DMS53 (cell line): Measurements from ENCODE around the gene TMEM59L.
"Not testable (repeated sequence)": the region's sequence is repeated elsewhere in the genome, so short reads cannot be mapped to it uniquely, and the experiment has no call there.

ENCODE experiments used
- DNase-seq: peaks from one replicate; lab custom pipeline; 2025; lab: John Stamatoyannopoulos, UW

TMEM59L gene

DNA sequence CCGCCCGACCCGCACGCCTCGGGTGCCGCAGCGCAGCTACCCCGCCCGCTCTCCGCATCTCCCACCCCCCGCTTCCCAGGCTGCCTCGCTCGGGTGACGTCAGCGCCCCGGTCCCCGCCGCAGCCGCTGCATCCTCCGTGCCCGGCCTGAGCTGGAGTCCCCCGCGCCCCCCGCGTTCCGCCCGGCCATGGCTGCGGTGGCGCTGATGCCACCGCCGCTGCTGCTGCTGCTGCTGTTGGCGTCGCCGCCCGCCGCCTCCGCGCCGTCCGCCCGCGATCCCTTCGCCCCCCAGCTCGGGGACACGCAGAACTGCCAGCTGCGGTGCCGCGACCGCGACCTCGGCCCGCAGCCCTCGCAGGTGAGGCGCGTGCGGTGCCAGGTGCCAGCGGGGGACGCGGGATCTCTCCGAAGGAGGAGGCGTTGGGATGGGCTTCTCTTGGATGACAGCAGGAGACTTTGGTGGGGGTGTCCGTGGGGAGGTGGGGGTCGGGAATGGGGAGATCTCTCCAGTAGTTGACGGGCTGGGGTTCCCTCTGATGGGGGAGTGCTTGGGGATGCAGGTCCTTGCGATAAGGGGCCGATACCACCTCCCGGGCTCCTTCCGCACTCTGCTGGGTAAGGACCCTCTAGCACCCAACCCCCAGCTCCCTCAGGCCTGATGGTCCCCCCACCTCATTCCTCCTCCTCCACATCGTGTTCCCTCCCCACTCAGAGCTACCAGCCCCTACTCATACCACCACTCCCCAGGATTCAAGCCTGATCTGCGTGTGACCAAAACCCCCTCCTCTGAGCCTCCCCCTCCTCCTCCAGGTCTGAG lies at the start of gene TMEM59L:
TSS of gene TMEM59L (plus strand) at position 99 of the 817 bp plus-strand sequence. CDS start at position 188, 89 bp downstream.
- peak; percentile 36 for DNase-seq

- DNase-seq = no peak
These were observed 45.7 kb upstream of the TMEM59L start for GRCh38 chr19:18566953-18567352.

GRCh38 chr19:18568367-18568766 lies 44.3 kb upstream of the TMEM59L start:
- no peak for DNase-seq

GRCh38 chr19:18571564-18572344 lies 40.9 kb upstream of the TMEM59L start, which contains the start of gene UBA52:
Gene UBA52, plus strand, starts transcription at chr19:18571857. Its CDS starts 1,444 bp downstream, at chr19:18573301.
- peak; percentile 99 for DNase-seq

DNA sequence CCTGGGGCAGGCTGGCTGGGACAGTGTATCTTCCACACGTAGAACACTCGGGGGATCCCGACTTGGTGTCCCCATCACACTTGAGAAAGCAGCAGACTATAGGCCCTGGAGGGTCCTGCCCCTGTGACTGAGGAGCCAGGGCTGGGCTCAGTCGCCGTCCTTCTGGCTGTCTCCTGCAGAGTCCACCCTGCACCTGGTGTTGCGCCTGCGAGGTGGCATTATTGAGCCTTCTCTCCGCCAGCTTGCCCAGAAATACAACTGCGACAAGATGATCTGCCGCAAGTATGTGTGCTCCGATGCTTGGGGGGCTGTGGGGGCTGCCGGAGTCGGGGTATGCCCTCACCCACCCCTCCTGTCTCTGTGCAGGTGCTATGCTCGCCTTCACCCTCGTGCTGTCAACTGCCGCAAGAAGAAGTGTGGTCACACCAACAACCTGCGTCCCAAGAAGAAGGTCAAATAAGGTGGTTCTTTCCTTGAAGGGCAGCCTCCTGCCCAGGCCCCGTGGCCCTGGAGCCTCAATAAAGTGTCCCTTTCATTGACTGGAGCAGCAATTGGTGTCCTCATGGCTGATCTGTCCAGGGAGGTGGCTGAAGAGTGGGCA lies 37.9 kb upstream of the TMEM59L start:
- DNase-seq = no peak

GRCh38 chr19:18576383-18576782 lies 36.3 kb upstream of the TMEM59L start:
- DNase-seq = no peak

- DNase-seq = no peak
These were observed 35.2 kb upstream of the TMEM59L start for GRCh38 chr19:18577365-18577914.

GRCh38 chr19:18580311-18580710 lies 32.4 kb upstream of the TMEM59L start:
- DNase-seq = no peak

DNA sequence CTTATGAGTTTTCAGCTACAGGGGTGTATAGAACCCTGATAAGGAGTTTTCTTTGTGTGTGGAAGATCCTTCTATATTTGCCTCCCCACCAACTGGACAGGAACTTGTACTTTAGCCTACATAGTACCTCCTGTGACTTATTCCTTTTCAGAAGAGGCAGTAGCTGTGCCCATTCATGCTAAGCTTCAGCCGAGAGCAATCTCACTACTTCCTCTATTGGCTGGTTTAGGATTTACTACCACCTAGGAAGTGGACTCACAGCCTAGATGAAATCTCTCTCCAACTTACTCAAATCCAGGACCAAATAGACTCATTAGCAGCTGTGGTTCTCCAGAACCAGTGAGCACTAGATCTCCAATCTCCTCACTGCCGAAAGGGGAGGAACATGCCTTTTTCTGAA lies 26.4 kb upstream of the TMEM59L start:
- no peak for DNase-seq

DNA sequence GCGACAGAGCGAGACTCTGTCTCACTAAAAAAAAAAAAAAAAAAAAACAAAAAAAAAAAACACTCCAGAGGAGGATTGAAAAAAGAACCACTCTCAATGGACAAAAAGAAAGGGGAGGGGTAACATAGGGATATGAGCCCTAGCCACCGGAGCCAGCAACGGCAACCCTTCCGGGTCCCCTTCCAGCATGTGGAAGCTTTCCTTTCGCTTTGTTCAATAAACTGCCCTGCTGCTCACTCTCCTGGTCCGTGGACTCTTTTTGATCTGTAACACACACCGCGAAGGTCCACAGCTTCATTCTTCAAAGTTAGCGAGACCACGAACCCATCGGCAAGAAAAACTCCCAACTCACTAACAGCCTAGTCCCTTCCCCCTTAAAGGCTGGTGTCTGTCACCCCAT lies 25.1 kb upstream of the TMEM59L start:
- DNase-seq = no peak

DNA sequence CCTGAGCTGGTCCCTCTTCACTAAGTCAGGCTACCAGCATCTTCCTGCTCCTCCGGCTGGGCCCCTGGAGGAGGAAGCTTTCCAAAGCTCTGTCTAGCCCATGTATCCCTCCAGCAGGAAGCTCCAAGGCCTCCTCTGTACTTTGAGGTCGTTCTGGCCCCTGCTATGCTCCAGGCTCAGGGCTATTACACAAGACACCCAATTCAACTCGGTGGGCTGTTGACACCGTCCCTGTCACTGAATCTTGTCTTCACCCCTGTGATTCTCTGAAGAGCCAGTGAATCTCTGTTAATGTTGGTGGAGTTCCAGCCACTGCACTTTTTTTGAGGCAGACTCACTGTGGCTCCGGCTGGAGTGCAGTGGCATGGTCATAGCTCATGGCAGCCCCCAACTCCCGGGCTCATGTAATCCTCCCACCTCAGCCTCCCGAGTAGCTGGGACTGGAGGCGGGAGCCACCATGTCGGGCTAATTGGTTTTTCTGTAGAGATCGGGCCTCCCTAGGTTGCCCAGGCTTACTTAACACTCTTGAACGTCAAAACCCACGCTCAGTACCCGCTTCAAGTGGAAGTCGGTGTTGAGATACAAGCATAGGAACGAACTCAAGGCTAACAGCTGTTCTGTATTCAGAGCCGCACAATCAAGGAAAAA lies 24.6 kb upstream of the TMEM59L start:
- DNase-seq = no peak

DNA sequence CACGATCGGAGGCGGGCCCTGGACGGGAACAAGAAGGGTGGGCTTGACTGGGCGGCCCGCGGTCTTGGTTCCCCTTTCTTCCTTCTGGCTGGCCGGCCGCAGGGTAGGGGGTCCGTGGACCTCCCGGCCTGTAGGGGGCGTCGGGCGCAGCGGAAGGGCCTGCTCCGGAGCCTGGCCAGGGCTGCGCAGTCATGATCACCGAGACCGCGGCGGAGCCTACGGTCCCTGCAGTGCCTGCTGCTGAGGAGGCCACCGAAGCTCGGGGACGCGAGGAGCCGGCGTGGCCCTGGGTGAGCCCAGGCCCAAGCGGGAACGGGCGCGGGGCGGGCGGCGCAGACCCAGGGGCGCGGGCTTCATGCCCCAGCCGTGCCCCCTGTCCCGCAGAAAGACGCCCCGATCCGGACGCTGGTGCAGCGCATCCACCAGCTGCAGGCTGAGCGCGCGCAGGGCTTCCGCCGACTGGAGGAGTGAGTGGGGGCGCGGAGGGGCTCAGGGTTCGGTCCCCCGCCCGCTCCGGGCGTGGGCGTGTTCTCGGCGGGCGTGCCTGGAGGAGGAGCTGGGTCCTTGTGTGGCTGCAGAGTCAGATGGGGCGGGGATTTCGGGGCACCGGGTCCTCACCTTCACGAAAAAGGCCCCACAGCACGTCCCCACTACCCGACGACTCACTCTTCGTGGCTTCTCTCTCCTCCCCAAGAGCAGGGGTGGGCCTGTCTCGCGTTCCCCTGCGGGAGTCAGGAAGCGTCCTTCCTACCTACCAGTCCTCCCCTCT lies 23.9 kb upstream of the TMEM59L start, which contains the start of gene REX1BD:
TSS of gene REX1BD (plus strand) at position 188 of the 769 bp plus-strand sequence. CDS start at position 192, 4 bp downstream.
- DNase-seq = peak; percentile 87

DNA sequence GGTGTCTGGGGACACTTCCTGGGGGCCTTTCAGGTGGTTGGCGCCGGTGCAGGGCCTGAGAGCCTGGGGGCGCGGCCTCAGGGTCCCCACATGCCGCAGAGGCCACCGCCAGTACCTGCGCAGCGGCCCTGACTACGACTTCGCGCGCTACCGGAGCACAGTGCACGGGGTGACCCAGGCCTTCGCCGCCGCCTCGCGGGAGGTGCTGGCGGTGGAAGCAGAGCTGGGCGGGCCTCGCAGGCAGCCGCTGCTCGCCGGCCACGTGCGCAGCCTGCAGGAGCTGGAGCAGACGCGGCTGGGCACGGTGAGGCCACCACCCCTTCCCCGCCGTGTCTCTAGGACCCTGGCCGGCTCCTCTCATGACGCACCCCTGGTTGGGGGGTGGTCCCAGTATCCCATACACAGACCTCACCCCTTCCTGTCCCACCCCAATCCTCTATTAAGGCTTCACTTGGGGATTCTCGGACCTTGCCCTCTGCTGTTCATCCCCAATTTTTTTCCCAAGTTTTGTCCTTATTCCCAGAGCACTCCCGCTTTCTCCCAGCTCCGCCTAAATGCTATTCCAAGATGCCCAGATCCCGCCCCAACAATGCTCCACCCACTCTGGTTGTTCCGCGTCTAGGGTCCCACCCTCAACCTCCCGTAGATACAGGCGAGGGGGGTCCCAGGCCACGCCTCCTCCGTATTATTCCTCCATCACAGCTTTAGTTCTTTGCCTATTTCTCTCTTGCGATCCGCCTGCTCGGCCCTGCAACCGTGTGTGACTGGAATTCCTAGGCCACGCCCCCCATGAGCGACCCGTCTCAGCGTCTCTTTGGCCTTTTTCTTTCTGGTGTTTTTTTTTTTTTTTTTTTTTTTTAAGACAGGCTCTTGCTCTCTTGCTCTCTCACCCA lies 23.0 kb upstream of the TMEM59L start:
- peak; percentile 88 for DNase-seq

DNA sequence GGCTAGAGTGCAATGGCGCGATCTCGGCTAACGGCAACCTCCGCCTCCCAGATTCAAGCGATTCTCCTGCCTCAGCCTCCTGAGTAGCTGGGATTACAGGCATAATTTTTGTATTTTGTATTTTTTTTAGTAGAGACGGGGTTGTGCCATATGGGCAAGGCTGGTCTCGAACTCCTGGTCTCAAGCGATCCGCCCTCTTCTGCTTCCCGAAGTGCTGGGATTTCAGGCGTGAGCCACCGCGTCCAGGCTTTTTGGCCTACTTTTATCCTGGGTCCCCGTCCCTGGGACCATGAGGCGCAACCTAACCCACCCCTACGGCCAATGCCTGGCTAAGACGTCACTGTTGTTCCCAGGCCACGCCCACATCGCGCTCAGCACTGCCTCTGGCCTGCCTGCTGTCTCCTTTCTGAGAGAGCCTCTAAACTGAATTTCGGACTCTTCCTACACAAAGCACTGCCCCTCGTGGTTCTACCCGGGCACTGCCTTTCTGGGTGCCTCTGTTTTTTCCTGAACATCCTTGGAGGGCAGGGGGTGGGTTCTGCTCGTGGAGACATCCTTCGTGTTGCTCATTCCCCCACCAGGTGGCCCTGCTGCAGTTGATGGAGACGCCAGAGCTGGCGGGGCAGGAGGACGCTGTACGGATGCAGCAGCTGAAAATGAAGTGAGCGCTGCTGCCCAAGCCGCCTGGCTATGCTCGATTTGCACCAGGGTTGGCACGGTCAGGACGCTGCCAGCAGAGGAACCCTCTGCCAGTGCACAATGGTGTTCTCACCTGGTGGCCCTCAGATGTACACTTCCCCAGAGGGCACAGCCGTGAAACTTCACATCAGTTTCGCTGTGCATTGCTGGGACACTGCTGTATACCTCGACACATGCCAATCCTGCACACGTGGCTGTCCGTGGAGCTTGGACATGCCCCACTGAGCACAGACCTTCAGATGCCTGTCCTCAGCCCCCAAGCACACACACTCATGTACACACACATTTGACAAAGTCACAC lies 22.1 kb upstream of the TMEM59L start:
- DNase-seq = peak; percentile 65

DNA sequence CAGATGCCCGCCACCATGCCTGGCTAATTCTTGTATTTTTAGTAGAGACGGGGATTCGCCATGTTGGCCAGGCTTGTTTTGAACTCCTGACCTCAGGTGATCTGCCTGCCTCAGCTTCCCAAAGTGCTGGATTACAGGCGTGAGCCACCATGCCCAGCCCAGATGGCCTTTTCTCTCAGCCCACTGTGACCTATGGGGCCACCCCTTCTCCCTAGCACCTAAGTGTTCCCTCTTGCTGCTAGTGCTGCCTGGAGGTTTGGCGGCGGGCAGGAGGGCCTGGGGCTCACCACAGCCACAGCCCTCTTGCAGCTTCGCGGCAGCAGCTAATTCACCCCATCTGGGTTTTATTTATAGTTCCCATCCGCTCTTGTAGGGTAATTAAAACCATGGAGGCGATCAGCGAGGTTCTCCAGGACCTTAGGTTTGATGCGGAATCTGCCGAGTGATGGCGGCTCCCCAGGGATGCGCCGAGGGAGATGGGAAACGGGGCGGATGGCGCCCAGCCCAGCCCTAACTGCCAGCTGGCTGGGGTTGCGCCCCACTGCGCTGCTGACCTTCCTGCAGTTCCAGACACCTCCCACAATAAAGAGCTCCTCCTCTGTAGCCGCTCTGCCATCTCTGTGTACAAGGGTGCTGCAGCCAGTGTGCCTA lies 20.8 kb upstream of the TMEM59L start:
- DNase-seq = no peak

- not testable (repeated sequence) for DNase-seq
These were observed 19.9 kb upstream of the TMEM59L start for GRCh38 chr19:18592732-18593131.

DNA sequence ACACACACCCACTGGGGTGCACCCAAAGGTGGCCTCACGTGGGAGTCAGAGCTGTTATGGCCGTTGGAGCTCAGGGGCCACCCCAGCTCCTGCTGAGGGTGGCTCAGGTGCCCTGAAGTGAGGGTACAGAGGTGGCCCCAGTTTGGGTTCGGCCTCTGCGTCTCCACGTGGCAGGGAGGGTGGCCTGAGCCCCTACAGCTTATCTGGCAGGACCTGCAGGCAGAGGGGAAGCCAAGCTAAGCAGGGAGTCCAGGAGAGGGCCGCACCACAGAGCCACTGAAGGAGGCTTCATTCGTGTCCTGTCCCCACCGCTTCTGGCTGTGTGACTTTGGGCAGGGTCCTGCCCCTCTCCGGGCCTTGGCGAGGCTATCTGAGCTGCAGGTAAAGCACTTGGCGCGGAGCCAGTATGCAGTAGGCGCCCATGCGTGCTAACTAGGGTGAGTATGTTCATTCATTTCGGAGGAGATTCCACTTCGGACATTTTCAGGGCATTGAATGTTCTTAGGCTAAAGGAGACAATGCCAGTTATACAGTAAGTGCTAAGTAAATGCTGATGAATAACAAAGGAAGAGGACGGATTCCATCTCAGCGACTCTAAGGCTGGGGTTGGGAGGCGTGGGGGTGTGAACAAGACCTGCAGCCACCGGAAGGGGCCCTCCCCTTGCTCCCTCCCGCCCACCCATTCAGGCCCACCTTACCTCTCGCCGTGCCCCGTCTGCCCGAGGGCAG lies 19.1 kb upstream of the TMEM59L start:
- DNase-seq = peak; percentile 50
